ENCODE data around the gene ANKS4B.
A peak's percentile ranks its signal among the peaks of the same experiment; 100 is the strongest.
"Not testable (repeated sequence)": the region's sequence is repeated elsewhere in the genome, so short reads cannot be mapped to it uniquely, and the experiment has no call there.

Gene ANKS4B

GRCh38 chr16:21283521-21284289 lies 50.2 kb downstream of the ANKS4B start:
- no peak overlapping the region for H3K27ac ChIP-seq
- no peaks in the 10 kb centered on the region for H3K36me3 ChIP-seq (ENCODE audit: insufficient read depth, low read length)
- H3K9ac ChIP-seq (ENCODE audit: insufficient read length): no peak overlapping the region
- TF ChIP-seq FOXP2 (optimal IDR thresholded peaks at IDR 0.05; ENCODE audit: control extremely low read depth, extremely low read length, insufficient read depth): no peak
- no peak for TF ChIP-seq EZH2 (IDR thresholded peaks at IDR 0.05)
- TF ChIP-seq POLR2AphosphoS5 (IDR thresholded peaks at IDR 0.05; ENCODE audit: borderline replicate concordance, low read depth, low read length): no peak
- no peak for DNase-seq (ENCODE audit: low read depth, low spot score)
- no peak overlapping the region for H3K4me3 ChIP-seq
- no peaks in the 10 kb centered on the region for H3K9me3 ChIP-seq (ENCODE audit: low read depth, low read length)

GRCh38 chr16:21284414-21284813 lies 50.9 kb downstream of the ANKS4B start:
- no peak for DNase-seq (ENCODE audit: low read depth, low spot score)
- TF ChIP-seq FOXP2 (optimal IDR thresholded peaks at IDR 0.05; ENCODE audit: control extremely low read depth, extremely low read length, insufficient read depth): no peak
- TF ChIP-seq EZH2 (IDR thresholded peaks at IDR 0.05): no peak
- TF ChIP-seq POLR2AphosphoS5 (IDR thresholded peaks at IDR 0.05; ENCODE audit: borderline replicate concordance, low read depth, low read length): no peak
- no peaks in the 10 kb centered on the region for H3K36me3 ChIP-seq (ENCODE audit: insufficient read depth, low read length)
- H3K4me3 ChIP-seq: no peak overlapping the region
- no peak overlapping the region for H3K27ac ChIP-seq
- H3K9me3 ChIP-seq (ENCODE audit: low read depth, low read length): no peaks in the 10 kb centered on the region
- no peak overlapping the region for H3K9ac ChIP-seq (ENCODE audit: insufficient read length)

- H3K9ac ChIP-seq (ENCODE audit: insufficient read length): no peak overlapping the region
- no peaks in the 10 kb centered on the region for H3K36me3 ChIP-seq (ENCODE audit: insufficient read depth, low read length)
- TF ChIP-seq FOXP2 (optimal IDR thresholded peaks at IDR 0.05; ENCODE audit: control extremely low read depth, extremely low read length, insufficient read depth) (no peak), EZH2 (IDR thresholded peaks at IDR 0.05) (no peak), POLR2AphosphoS5 (IDR thresholded peaks at IDR 0.05; ENCODE audit: borderline replicate concordance, low read depth, low read length) (no peak)
Measured at GRCh38 chr16:21285314-21285713, 51.8 kb downstream of the ANKS4B start.

GRCh38 chr16:21289789-21290188 lies 56.3 kb downstream of the ANKS4B start:
- H3K4me3 ChIP-seq; DNase-seq (ENCODE audit: low read depth, low spot score); H3K9me3 ChIP-seq (ENCODE audit: low read depth, low read length): not testable (repeated sequence)

More at GRCh38 chr16:21285314-21285713, 51.8 kb downstream of the ANKS4B start:
- DNase-seq (ENCODE audit: low read depth, low spot score): no peak
- Histone ChIP-seq H3K9me3 (ENCODE audit: low read depth, low read length) (no peaks in the 10 kb centered on the region), H3K4me3 (no peak overlapping the region), H3K27ac (no peak overlapping the region)

GRCh38 chr16:21300309-21301167 lies 67.0 kb downstream of the ANKS4B start:
- TF ChIP-seq FOXP2 (optimal IDR thresholded peaks at IDR 0.05; ENCODE audit: control extremely low read depth, extremely low read length, insufficient read depth): peak; percentile 52
- TF ChIP-seq POLR2AphosphoS5 (IDR thresholded peaks at IDR 0.05; ENCODE audit: borderline replicate concordance, low read depth, low read length): no peak; the same call in 1 of the 2 replicates
- Histone ChIP-seq H3K9ac (ENCODE audit: insufficient read length) (peak overlapping the region; percentile 45), H3K36me3 (ENCODE audit: insufficient read depth, low read length) (no peaks in the 10 kb centered on the region), H3K4me3 (peak overlapping the region; percentile 87), H3K9me3 (ENCODE audit: low read depth, low read length) (no peaks in the 10 kb centered on the region), H3K27ac (no peak overlapping the region)
- DNase-seq (ENCODE audit: low read depth, low spot score): peak; percentile 89

More at GRCh38 chr16:21289789-21290188, 56.3 kb downstream of the ANKS4B start:
- H3K9ac ChIP-seq (ENCODE audit: insufficient read length); H3K27ac ChIP-seq; H3K36me3 ChIP-seq (ENCODE audit: insufficient read depth, low read length): not testable (repeated sequence)

GRCh38 chr16:21301168-21301894 lies 67.8 kb downstream of the ANKS4B start:
- Histone ChIP-seq H3K9ac (ENCODE audit: insufficient read length) (peak overlapping the region; percentile 45), H3K9me3 (ENCODE audit: low read depth, low read length) (no peaks in the 10 kb centered on the region), H3K27ac (no peak overlapping the region)

GRCh38 chr16:21301895-21302291 lies 68.4 kb downstream of the ANKS4B start:
- Histone ChIP-seq H3K9me3 (ENCODE audit: low read depth, low read length) (no peaks in the 10 kb centered on the region), H3K4me3 (peak overlapping the region; percentile 87), H3K36me3 (ENCODE audit: insufficient read depth, low read length) (no peaks in the 10 kb centered on the region), H3K27ac (no peak overlapping the region), H3K9ac (ENCODE audit: insufficient read length) (no peak overlapping the region)
- no peak for DNase-seq (ENCODE audit: low read depth, low spot score)
- TF ChIP-seq EZH2 (IDR thresholded peaks at IDR 0.05) (no peak), FOXP2 (optimal IDR thresholded peaks at IDR 0.05; ENCODE audit: control extremely low read depth, extremely low read length, insufficient read depth) (no peak), POLR2AphosphoS5 (IDR thresholded peaks at IDR 0.05; ENCODE audit: borderline replicate concordance, low read depth, low read length) (no peak)

More at GRCh38 chr16:21301168-21301894, 67.8 kb downstream of the ANKS4B start:
- Histone ChIP-seq H3K4me3 (peak overlapping the region; percentile 87), H3K36me3 (ENCODE audit: insufficient read depth, low read length) (no peaks in the 10 kb centered on the region)
- no peak for DNase-seq (ENCODE audit: low read depth, low spot score)
- TF ChIP-seq FOXP2 (optimal IDR thresholded peaks at IDR 0.05; ENCODE audit: control extremely low read depth, extremely low read length, insufficient read depth) (no peak), EZH2 (IDR thresholded peaks at IDR 0.05) (no peak), POLR2AphosphoS5 (IDR thresholded peaks at IDR 0.05; ENCODE audit: borderline replicate concordance, low read depth, low read length) (0 out of 2 replicates have a peak, but pooled peaks have one; percentile 19)

- Histone ChIP-seq H3K9ac (ENCODE audit: insufficient read length) (no peak overlapping the region), H3K27ac (no peak overlapping the region)
Measured at GRCh38 chr16:21302454-21302853, 69.0 kb downstream of the ANKS4B start.

More at GRCh38 chr16:21302454-21302853, 69.0 kb downstream of the ANKS4B start:
- H3K4me3 ChIP-seq: no peak overlapping the region
- no peak for TF ChIP-seq FOXP2 (optimal IDR thresholded peaks at IDR 0.05; ENCODE audit: control extremely low read depth, extremely low read length, insufficient read depth)
- no peak for TF ChIP-seq POLR2AphosphoS5 (IDR thresholded peaks at IDR 0.05; ENCODE audit: borderline replicate concordance, low read depth, low read length)
- TF ChIP-seq EZH2 (IDR thresholded peaks at IDR 0.05): no peak
- no peaks in the 10 kb centered on the region for H3K9me3 ChIP-seq (ENCODE audit: low read depth, low read length)
- DNase-seq (ENCODE audit: low read depth, low spot score): no peak
- no peaks in the 10 kb centered on the region for H3K36me3 ChIP-seq (ENCODE audit: insufficient read depth, low read length)

Measured in SK-N-MC (cell line).